GM12892 (cell line): ENCODE results near the gene SDHB.
"Not testable (repeated sequence)": the region's sequence is repeated elsewhere in the genome, so short reads cannot be mapped to it uniquely, and the experiment has no call there.

Experiments
- DNase-seq: peaks from one replicate; pipeline ENCODE4 v3.0.0; 2011; ENCODE audit not compliant: insufficient read length
- FAIRE-seq: peaks from 2 replicates; lab custom pipeline; 2011; peaks lifted over from hg19 to GRCh38; lab: Jason Lieb, UNC
- POLR2A ChIP-seq: IDR thresholded peaks from 2 replicates; pipeline ENCODE4 v1.6.1; 2011; ENCODE audit warnings: low read depth, low read length, control low read depth
- POLR2AphosphoS5 ChIP-seq: IDR thresholded peaks from 2 replicates; pipeline ENCODE4 v1.6.1; 2011; ENCODE audit warnings: low read depth, low read length, control low read depth
- TAF1 ChIP-seq: IDR thresholded peaks from 2 replicates; pipeline ENCODE4 v1.6.1; 2011; ENCODE audit warnings: low read depth, mild to moderate bottlenecking, control low read depth, low read length, borderline replicate concordance

SDHB gene

DNA sequence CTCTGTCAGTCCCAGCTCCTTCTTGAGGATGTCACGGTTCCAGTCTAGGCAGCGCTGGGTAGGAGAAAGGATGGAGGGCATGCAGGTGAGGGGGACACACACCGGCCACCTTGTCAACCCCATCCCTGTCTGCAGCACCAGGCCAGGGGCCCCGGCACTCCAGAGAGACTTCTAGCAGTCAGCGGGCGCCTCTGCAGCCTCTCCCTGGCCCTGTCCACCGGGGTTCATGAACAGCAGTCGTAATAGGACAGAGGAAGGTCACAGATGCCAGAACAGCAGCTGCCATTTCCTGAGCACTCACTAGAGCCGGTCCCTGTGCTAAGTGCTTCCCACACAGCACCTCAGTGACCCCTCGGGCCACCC, 16.3 kb upstream of the SDHB start:
- FAIRE-seq: no peak
- no peak for TF ChIP-seq POLR2AphosphoS5
- DNase-seq: no peak

DNA sequence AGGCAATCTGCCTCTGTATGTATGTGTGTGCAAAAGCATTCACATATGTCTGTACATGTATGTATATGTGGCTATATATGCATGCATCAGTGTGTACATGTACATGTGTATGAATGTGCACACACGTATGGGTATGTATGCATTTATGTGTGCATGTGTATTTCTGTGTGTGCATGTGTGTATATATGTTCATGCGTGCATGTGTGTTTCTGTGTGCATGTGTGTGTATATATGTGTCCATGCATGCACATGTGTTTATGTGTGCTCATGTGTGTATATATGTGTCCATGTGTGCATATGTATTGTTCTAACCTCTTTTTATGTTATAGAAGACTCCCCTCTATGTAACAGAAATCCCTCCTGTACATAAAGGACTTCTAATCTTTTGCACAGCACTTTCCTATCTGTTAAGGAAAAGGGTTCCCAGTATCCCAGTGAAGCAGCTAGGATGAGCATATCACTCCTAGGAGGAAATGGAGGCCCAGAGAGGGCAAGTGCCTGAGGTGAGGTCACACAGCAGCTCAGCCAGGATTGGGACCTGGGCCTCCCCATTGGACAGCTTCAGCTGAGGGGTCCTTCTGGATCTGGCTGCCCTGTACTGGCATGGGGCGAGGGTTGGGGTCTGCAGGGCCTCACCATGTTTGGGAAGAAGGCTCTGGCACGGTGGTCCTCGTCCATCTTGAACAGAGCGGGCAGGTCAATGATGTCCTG, 15.8 kb upstream of the SDHB start:
- FAIRE-seq: no peak
- DNase-seq: no peak

DNA sequence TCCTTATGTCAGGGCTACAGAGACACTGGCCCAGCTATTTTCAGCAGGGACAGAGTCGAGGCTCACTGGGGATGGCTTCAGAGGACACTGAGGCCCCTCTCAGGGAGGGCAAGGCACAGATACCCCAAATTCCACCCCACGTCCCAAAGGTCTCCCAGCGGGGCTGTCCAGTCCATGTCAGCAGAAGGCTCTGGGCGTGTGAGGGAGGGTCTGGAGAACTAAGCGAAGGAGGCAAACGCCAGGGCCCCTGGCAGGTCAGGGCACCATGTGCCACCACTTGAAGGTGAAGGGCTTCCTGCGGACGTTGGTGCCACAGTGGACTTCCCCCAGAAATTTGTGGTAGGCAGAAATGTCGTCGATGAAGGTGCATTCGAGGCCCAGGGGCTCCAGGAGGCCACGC, 15.0 kb upstream of the SDHB start:
- no peak for DNase-seq
- no peak for FAIRE-seq

More for the DNA sequence above, 15.8 kb upstream of the SDHB start:
- no peak for TF ChIP-seq POLR2AphosphoS5
- TF ChIP-seq TAF1: no peak
- no peak for TF ChIP-seq POLR2A

DNA sequence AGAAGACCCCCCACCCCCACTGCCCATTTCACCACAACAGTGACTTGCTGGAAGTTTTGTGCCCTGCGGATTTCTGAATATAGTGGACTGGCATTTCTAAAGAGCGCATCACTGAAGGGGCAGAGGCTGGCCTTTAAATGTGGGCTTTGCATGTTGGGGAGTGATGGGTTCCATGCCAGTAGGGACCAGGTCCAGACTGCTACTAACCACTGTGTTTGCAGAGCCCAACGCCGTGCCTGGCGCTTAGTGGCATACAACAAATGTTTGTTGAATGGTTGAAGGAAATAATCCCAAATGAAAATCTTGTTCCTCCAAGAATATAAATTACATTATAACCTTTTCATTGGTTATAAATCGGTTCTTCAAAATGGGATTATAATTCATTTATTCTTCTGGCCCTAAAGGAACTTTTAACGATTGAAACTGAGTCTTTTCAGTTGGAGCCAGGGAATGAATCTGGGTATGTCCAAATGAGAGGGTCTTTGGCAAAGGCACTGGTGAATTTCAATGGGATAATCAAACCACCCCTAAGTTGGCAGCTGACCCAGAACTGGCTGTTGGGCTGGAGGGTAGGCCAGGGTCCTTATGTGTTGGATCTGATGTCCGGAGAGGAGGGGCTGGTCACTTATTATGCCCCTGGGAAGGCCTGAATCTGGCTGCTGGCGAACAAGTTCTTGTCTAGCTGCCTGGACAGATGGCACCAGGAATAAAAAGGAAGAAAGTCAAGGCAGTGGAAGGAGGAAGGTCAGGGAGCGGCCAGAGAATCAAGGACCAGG, 13.8 kb upstream of the SDHB start:
- TF ChIP-seq TAF1 (no peak), POLR2A (no peak), POLR2AphosphoS5 (no peak)
- FAIRE-seq (no peak), DNase-seq (no peak)

More for the DNA sequence above, 15.0 kb upstream of the SDHB start:
- TF ChIP-seq TAF1: no peak
- no peak for TF ChIP-seq POLR2AphosphoS5
- no peak for TF ChIP-seq POLR2A

DNA sequence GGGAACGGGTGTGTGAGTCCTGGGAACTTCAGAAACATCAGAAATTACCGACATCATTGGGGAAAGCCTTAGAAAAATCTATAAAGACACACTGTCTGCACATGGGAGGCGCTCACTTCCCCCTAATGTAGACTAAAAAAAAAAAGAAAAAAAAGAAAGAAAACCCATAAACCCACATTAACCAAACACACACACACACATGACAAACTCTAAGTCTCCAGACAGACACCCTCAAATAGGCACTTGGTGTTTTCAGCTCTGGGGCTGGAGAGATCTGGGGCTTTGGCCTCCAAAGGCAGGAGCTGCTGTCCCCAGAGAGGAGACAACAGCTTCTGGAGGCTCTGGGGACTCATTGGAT, 13.2 kb upstream of the SDHB start:
- no peak for DNase-seq
- no peak for FAIRE-seq
- no peak for TF ChIP-seq POLR2A
- TF ChIP-seq POLR2AphosphoS5: no peak
- no peak for TF ChIP-seq TAF1

DNA sequence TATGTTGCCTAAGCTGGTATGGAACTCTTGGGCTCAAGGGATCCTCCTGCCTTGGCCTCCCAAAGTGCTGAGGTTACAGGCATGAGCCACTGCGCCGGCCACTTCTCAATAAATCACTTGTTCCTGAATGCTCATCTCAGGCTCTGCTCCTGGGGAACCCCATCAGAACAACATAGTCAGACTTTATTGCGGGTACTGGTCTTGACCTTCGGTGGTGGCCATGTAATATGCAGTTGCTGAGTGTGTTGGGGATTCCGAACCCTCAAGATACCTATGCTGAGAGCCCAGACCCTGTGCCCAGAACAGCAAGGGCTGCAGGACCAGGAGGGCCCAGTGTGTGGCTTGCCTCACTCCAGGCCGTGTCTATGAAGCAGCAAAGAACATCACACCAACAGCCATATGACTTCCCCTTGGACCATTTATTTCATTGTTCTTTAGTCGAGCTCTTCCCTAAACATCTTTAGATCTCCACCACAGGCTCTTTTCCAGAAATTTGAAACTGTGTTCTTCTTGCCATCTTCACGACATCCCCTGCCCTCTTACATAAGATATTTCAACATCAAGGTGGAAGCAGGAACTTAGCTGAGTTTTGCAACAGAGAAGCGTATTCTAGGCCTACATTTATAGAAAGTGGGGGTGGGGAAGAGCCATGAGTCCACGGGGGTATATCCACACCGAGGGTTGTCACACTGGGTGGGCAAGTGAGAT, 12.7 kb upstream of the SDHB start:
- TF ChIP-seq POLR2AphosphoS5: no peak
- TF ChIP-seq POLR2A: no peak
- no peak for TF ChIP-seq TAF1
- FAIRE-seq: no peak
- no peak for DNase-seq

DNA sequence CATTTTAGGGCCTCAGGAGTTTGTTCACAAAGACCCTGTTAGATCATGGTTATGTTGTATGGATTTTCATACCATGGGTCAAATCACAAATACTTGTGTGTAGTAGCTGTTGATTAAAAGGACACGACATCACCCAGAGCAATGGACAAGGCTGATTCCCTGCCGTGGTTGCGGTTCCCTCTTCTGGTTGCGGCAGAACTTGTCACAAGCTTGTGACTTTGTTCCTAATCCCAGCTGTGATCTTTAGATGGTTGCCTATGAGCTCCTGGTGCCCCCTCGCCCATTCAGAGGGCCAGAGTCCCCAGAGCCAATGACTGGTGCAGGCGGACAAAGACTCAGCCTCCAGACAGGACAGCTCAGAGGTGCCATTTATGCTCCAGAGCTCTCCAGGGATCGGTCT, 11.8 kb upstream of the SDHB start:
- DNase-seq: no peak
- TF ChIP-seq TAF1 (no peak), POLR2A (no peak), POLR2AphosphoS5 (no peak)
- FAIRE-seq: no peak

DNA sequence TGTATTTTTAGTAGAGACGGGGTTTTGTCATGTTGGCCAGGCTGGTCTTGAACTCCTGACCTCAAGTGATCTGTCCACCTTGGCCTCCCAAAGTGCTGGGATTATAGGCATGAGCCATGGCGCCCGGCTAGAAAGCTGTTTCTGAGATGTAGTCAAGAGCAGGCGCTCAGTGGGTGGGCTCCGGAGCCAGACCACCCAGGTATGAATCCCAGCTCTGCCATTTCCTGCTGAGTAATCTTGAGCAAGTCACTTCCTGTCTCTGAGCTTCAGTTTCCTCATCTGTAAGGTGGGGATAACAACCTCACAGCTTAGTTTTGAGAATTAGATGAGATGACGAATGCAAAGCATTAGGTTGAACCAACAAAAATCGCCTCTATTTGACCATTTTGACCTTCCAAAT, 8.9 kb upstream of the SDHB start:
- not testable (repeated sequence) for DNase-seq, FAIRE-seq

DNA sequence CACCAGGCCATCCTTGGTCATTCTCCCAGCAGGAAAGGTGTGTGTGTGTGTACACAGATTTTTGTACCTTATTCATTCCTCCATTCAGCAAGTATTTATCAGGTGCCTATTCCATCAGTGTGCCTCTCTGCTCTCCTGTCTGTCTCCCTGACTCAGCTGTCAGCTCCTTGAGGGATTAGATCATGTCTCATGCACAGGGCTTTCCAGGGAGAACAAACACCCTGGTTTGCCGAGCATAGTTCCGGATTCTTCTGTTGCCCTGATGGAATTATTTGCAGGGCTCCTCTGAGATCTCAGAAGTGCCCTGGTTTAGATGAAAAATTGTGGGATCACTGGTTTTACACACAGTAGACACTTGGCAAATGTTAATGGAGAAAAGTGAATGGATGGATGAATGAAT, 8.1 kb upstream of the SDHB start:
- DNase-seq: no peak
- FAIRE-seq: peak; percentile 27
- no peak for TF ChIP-seq POLR2AphosphoS5
- TF ChIP-seq POLR2A: no peak
- no peak for TF ChIP-seq TAF1

DNA sequence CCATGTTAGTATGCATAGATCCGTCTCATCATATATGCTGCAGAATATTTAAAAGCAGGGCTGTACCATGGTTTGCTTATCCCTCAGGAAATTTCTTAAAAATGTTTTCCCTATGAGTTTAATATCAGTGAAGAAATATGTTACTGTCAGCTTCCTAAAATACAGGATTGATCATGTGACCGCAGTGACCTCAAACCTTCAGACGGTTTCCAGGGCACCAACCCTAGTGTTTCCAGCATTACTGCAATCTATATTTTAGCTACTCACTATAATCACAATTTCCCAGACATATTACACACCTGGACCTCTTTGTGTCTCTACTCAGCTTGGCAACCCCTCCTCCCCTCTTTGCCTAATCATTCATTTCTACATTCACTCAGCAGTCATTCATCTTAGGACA, 7.7 kb upstream of the SDHB start:
- FAIRE-seq (no peak), DNase-seq (no peak)
- no peak for TF ChIP-seq POLR2A
- TF ChIP-seq POLR2AphosphoS5: no peak
- no peak for TF ChIP-seq TAF1

DNA sequence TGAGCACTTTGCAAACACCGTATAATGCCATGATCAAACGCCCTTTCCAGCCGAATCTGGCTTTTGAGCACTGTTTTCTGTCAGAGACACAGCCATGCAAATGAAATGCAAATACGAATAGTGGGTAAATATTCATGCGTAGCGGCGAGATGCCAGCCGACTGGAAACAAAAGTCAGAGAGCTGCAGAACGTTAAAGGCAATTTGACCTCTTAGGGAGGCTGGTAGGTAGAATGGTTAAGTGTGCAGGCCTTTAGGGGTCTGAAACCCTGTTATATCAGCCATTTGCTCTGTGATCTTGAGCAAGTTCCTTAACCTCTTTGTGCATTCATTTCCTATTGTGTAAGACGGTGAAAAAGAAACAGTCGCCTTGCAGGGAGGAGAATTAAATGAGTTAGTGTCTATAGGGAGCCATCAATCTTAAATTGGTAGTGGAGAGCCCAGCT, 6.5 kb upstream of the SDHB start:
- DNase-seq (no peak), FAIRE-seq (peak; percentile 53)
- no peak for TF ChIP-seq POLR2AphosphoS5
- no peak for TF ChIP-seq TAF1
- TF ChIP-seq POLR2A: no peak

DNA sequence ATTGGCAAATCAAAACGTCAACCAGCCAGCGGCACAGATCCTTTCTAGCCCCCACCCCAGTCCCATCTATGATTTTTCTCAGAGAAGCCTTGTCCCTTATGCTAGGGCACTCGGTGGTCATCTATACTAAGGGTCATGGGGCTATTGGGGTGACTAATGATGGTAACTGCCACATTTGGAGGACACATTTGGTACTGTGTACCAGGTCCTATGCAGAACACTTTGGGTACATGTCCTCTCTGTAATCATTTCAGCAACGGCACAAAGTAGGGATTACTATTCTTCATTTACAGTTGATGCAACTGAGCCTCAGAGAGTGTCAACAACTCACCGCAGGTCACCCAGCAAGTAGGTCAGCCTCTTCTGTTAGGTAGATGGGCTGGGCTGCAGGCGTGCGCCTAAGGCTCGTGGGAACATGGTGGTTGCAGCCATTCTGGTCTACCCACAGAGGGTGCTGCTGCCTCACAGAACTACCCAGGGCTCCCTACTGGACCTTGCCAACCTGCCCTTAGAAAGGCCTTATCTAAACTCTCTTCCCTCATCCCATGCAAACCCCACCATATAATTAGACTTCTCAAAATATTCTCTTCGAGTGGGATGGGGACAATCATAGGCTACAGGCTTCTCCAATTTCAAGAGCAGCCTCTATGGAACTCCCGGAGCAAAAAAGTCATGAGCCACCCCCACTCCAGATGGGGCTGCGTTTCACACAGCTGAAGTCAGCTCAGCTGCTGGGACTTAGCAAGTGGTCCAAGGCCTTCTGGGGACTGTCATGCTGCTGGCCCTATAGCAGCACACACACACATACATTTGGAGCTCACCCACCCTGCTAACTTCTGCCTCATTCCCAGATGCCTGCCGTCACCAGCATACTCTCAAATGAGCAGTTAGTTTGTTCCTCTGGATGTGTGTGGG, 5.8 kb upstream of the SDHB start:
- DNase-seq (peak; percentile 45), FAIRE-seq (peak; percentile 88)

More for the DNA sequence above, 5.8 kb upstream of the SDHB start:
- no peak for TF ChIP-seq TAF1
- no peak for TF ChIP-seq POLR2AphosphoS5
- no peak for TF ChIP-seq POLR2A
